Measurements from ENCODE around the gene GPX2.
"Not testable (repeated sequence)": the region's sequence is repeated elsewhere in the genome, so short reads cannot be mapped to it uniquely, and the experiment has no call there.

The GPX2 gene

GRCh38 chr14:64914237-64915028, 28.1 kb downstream of the GPX2 start, which contains the start of gene CHURC1:
Gene CHURC1, plus strand, starts transcription at chr14:64914455. Its CDS starts 41 bp downstream, at chr14:64914496.
- DNase-seq (ENCODE audit: low read depth, low spot score): peak; percentile 91

GRCh38 chr14:64913477-64913876, 29.1 kb downstream of the GPX2 start:
- DNase-seq (ENCODE audit: low read depth, low spot score): not testable (repeated sequence)

- no peak for DNase-seq (ENCODE audit: low read depth, low spot score)
Measured at GRCh38 chr14:64912261-64912660, 30.3 kb downstream of the GPX2 start.

GRCh38 chr14:64910847-64911495, 31.6 kb downstream of the GPX2 start:
- no peak for DNase-seq (ENCODE audit: low read depth, low spot score)

GRCh38 chr14:64906022-64906421, 36.5 kb downstream of the GPX2 start:
- no peak for DNase-seq (ENCODE audit: low read depth, low spot score)

GRCh38 chr14:64899958-64900357, 42.6 kb downstream of the GPX2 start:
- no peak for DNase-seq (ENCODE audit: low read depth, low spot score)

GRCh38 chr14:64891839-64892375, 50.6 kb downstream of the GPX2 start:
- DNase-seq (ENCODE audit: low read depth, low spot score): peak; percentile 16

GRCh38 chr14:64891173-64891838, 51.2 kb downstream of the GPX2 start:
- DNase-seq (ENCODE audit: low read depth, low spot score): no peak

- DNase-seq (ENCODE audit: low read depth, low spot score): no peak
Measured at GRCh38 chr14:64889352-64889751, 53.2 kb downstream of the GPX2 start.

All from brain pericyte (primary cell).